Vagina (tissue), 2 donors: ENCODE data around the gene RTCA. TPM values are rescaled to one million over a fixed set of nuclear protein-coding genes. Genes with fewer than 3 reads are reported as not detected.
A peak's percentile ranks its signal among the peaks of the same experiment; 100 is the strongest.

Source experiments
- DNase-seq, 2 donors: peaks; one replicate each; pipeline ENCODE4 v3.0.0-alpha.2; 2017; ENCODE audit errors: extremely low spot score in 2 of 2
- H3K27ac ChIP-seq: fragments of 200-600 bp; sonication (generic); one replicate; pipeline ENCODE4 v1.5.1; 2019
- H3K27me3 ChIP-seq: fragments of 200-600 bp; sonication (generic); one replicate; pipeline ENCODE4 v1.5.1; 2019
- H3K36me3 ChIP-seq, 2 donors: fragments of 200-600 bp; sonication (generic); one replicate each; pipeline ENCODE4 v1.5.1; 2017 to 2019
- H3K4me1 ChIP-seq: fragments of 200-600 bp; sonication (generic); one replicate; pipeline ENCODE4 v1.5.1; 2019
- H3K4me3 ChIP-seq, 2 donors: fragments of 200-600 bp; sonication (generic); 1 replicate in 1 of 2; 2 replicates in 1 of 2; pipeline ENCODE4 v1.5.1; 2016 to 2019
- H3K9me3 ChIP-seq: fragments of 200-600 bp; sonication (generic); one replicate; pipeline ENCODE4 v1.5.1; 2019
- CTCF ChIP-seq, 3 experiments: fragments of 450-650 bp in 2 of 3; fragments of 200-600 bp in 1 of 3; sonication (generic) in 1 of 3; IDR thresholded peaks; one replicate each; pipeline ENCODE4 v1.5.1; 2017 to 2019; ENCODE audit warnings: antibody characterized with exemption in 3 of 3, mild to moderate bottlenecking in 2 of 3, moderate library complexity in 2 of 3
- POLR2A ChIP-seq, 2 donors: fragments of 450-650 bp; IDR thresholded peaks; one replicate each; pipeline ENCODE4 v1.6.1; 2017; ENCODE audit warnings: antibody characterized with exemption in 2 of 2, mild to moderate bottlenecking in 2 of 2, moderate library complexity in 2 of 2
- POLR2AphosphoS5 ChIP-seq, 2 donors: sonication (generic); formaldehyde crosslinking; IDR thresholded peaks; one replicate each; pipeline ENCODE4 v1.9.0; 2017; ENCODE audit warnings: antibody characterized with exemption in 2 of 2, mild to moderate bottlenecking in 2 of 2, low read depth in 1 of 2; ENCODE audit not compliant: insufficient read depth in 1 of 2
- intact Hi-C: fragments of 100-400 bp; cut with DNase I; formaldehyde crosslinking; loops from one replicate; pipeline ENCODE4 v1.15.1; 2023
- total RNA-seq: library from RNA; depleted of rRNA; stranded (reverse); fragments of >200 nt; gene quantifications from one replicate; pipeline ENCODE4 v1.2.3, GENCODE V29; 2016

The RTCA gene
- total RNA-seq, 1 donor from 2014 or later = 14.5 TPM

GRCh38 chr1:100237091-100237490 lies 28.9 kb upstream of the RTCA start:
- H3K4me1 ChIP-seq = no peaks in the 10 kb centered on the region
- no peak overlapping the region for H3K4me3 ChIP-seq
- no peak for TF ChIP-seq CTCF (IDR thresholded peaks at IDR 0.05)
- TF ChIP-seq POLR2AphosphoS5 (IDR thresholded peaks at IDR 0.05; ENCODE audit: insufficient read depth in 1 of 2, low read depth in 1 of 2) = no peak
- no peak for TF ChIP-seq POLR2A (IDR thresholded peaks at IDR 0.05)
- no peaks in the 10 kb centered on the region for H3K9me3 ChIP-seq
- no peaks in the 10 kb centered on the region for H3K27me3 ChIP-seq
- no peak for DNase-seq
- peaks cover 0 to 14% of the 10 kb centered on the region in 2 donors for H3K36me3 ChIP-seq
- intact Hi-C loops = no loop called here
- H3K27ac ChIP-seq = no peak overlapping the region

- intact Hi-C loops = no loop called here
These were observed 26.1 kb upstream of the RTCA start for GRCh38 chr1:100239961-100240360.

GRCh38 chr1:100240631-100241030 lies 25.4 kb upstream of the RTCA start:
- H3K4me1 ChIP-seq = no peaks in the 10 kb centered on the region
- no peaks in the 10 kb centered on the region for H3K9me3 ChIP-seq
- H3K27me3 ChIP-seq = no peaks in the 10 kb centered on the region
- peaks cover 0 to 6% of the 10 kb centered on the region in 2 donors for H3K36me3 ChIP-seq
- H3K27ac ChIP-seq = no peak overlapping the region
- H3K4me3 ChIP-seq = no peak overlapping the region
- intact Hi-C loops = no loop called here
- no peak for DNase-seq
- no peak for TF ChIP-seq CTCF (IDR thresholded peaks at IDR 0.05)
- no peak for TF ChIP-seq POLR2AphosphoS5 (IDR thresholded peaks at IDR 0.05; ENCODE audit: insufficient read depth in 1 of 2, low read depth in 1 of 2)
- TF ChIP-seq POLR2A (IDR thresholded peaks at IDR 0.05) = no peak

More at GRCh38 chr1:100239961-100240360, 26.1 kb upstream of the RTCA start:
- TF ChIP-seq POLR2A (IDR thresholded peaks at IDR 0.05) (no peak), POLR2AphosphoS5 (IDR thresholded peaks at IDR 0.05; ENCODE audit: insufficient read depth in 1 of 2, low read depth in 1 of 2) (no peak), CTCF (IDR thresholded peaks at IDR 0.05) (no peak)
- no peaks in the 10 kb centered on the region for H3K27me3 ChIP-seq
- no peaks in the 10 kb centered on the region for H3K4me1 ChIP-seq
- H3K36me3 ChIP-seq = peaks cover 0 to 6% of the 10 kb centered on the region in 2 donors
- DNase-seq = no peak
- no peaks in the 10 kb centered on the region for H3K9me3 ChIP-seq
- no peak overlapping the region for H3K4me3 ChIP-seq
- H3K27ac ChIP-seq = no peak overlapping the region

DNA sequence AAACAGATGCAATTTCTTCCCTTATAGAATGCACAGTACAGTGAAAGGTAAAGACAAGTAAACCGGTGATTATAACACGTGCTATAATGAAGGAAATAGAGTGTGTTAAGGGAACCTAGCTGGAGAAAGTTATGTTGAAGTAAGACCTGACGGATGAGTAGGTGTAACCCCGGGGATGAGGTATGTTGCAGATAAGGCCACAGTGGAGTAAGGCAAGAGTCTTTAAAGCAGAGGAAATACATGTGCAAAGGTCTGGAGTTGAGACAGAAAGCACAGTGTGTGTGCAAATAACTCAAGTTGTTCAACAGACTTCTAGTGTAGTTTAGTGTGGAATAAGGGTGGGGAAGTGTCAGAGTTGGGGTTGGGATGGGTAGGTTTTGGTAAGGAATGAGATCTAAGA lies 19.3 kb upstream of the RTCA start:
- Histone ChIP-seq H3K27me3 (no peaks in the 10 kb centered on the region), H3K36me3 (no peaks in the 10 kb centered on the region), H3K4me1 (peaks cover 19% of the 10 kb centered on the region), H3K9me3 (no peaks in the 10 kb centered on the region), H3K27ac (no peak overlapping the region), H3K4me3 (no peak overlapping the region)
- DNase-seq = no peak
- intact Hi-C loops = no loop called here
- no peak for TF ChIP-seq POLR2AphosphoS5 (IDR thresholded peaks at IDR 0.05; ENCODE audit: insufficient read depth in 1 of 2, low read depth in 1 of 2)
- no peak for TF ChIP-seq CTCF (IDR thresholded peaks at IDR 0.05)
- TF ChIP-seq POLR2A (IDR thresholded peaks at IDR 0.05) = no peak

- Histone ChIP-seq H3K9me3 (no peaks in the 10 kb centered on the region), H3K36me3 (no peaks in the 10 kb centered on the region), H3K27me3 (no peaks in the 10 kb centered on the region), H3K27ac (peak overlapping the region; percentile 82), H3K4me3 (peak overlapping the region; percentile 90 to 94), H3K4me1 (peaks cover 19% of the 10 kb centered on the region)
- no peak for DNase-seq
- TF ChIP-seq POLR2A (IDR thresholded peaks at IDR 0.05) (no peak), CTCF (IDR thresholded peaks at IDR 0.05) (no peak), POLR2AphosphoS5 (IDR thresholded peaks at IDR 0.05; ENCODE audit: insufficient read depth in 1 of 2, low read depth in 1 of 2) (no peak)
- intact Hi-C loops = no loop called here
These were observed 16.9 kb upstream of the RTCA start for GRCh38 chr1:100249155-100249536.
